ENCODE data around the gene ABLIM3.

Gene ABLIM3

GRCh38 chr5:149133795-149134777, 7.2 kb upstream of the ABLIM3 start:
- DNase-seq: no peak

- no peak for DNase-seq
These were observed 6.4 kb upstream of the ABLIM3 start for GRCh38 chr5:149134778-149135500.

- no peak for DNase-seq
These were observed 5.6 kb upstream of the ABLIM3 start for GRCh38 chr5:149135536-149136201.

GRCh38 chr5:149138182-149138923, 2.9 kb upstream of the ABLIM3 start:
- no peak for DNase-seq

GRCh38 chr5:149140197-149141002, 893 bp upstream of the ABLIM3 start:
- DNase-seq: no peak

- DNase-seq: no peak
These were observed 911 bp downstream of the ABLIM3 start for GRCh38 chr5:149141957-149142851.

- DNase-seq: no peak
These were observed 2.2 kb downstream of the ABLIM3 start for GRCh38 chr5:149143470-149143869.

GRCh38 chr5:149144637-149145036, 3.3 kb downstream of the ABLIM3 start:
- no peak for DNase-seq

- no peak for DNase-seq
These were observed 3.8 kb downstream of the ABLIM3 start for GRCh38 chr5:149145138-149145537.

GRCh38 chr5:149147676-149148075, 6.4 kb downstream of the ABLIM3 start:
- no peak for DNase-seq

GRCh38 chr5:149149942-149150341, 8.6 kb downstream of the ABLIM3 start:
- no peak for DNase-seq

GRCh38 chr5:149150457-149150856, 9.2 kb downstream of the ABLIM3 start:
- DNase-seq: no peak

GRCh38 chr5:149151717-149152116, 10.4 kb downstream of the ABLIM3 start:
- no peak for DNase-seq

- no peak for DNase-seq
These were observed 11.0 kb downstream of the ABLIM3 start for GRCh38 chr5:149152317-149152746.

- DNase-seq: no peak
These were observed 12.0 kb downstream of the ABLIM3 start for GRCh38 chr5:149153193-149153750.

- DNase-seq: no peak
These were observed 12.7 kb downstream of the ABLIM3 start for GRCh38 chr5:149153751-149154610.

- no peak for DNase-seq
These were observed 13.4 kb downstream of the ABLIM3 start for GRCh38 chr5:149154650-149155049.

- no peak for DNase-seq
These were observed 15.3 kb downstream of the ABLIM3 start for GRCh38 chr5:149156435-149157083.
